Cardiac fibroblast (primary cell): Measurements from ENCODE around the gene CYTIP.

ENCODE experiments used
- DNase-seq, 2 donors: peaks; one replicate each; pipeline versions ENCODE4 v3.0.0 to v3.0.0-alpha.2; 2010; ENCODE audit warnings: low read depth in 2 of 2
- H3K4me3 ChIP-seq, 2 donors: replicated peaks in 1 of 2; 1 replicate in 1 of 2; 2 replicates in 1 of 2; pipeline ENCODE4 v1.5.1; 2011; ENCODE audit warnings: low read depth in 2 of 2, low read length in 2 of 2, mild to moderate bottlenecking in 2 of 2, moderate library complexity in 1 of 2
- TF ChIP-seq, protein P1 (sequence below): IDR thresholded peaks from one replicate; pipeline ENCODE4 v1.5.1; 2011; ENCODE audit warnings: low read depth, mild to moderate bottlenecking, low read length, inconsistent platforms

The CYTIP gene

DNA sequence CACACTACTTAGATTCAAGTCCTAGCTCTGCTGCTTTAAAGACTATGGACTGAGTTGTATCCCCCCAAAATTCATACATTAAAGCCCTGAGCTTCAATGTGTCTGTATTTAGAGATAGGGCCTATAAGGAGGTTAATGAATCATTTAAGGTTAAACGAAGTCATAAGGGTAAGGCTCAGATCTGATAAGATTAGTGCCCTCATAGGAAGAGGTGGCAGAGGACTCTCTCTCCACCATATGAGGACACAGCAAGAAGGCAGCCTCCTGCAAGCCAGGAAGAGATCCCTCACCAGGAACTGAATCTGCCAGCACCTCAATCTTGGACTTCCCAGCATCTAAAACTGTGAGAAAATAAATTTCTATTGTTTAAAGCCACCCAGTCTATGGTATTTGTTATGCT, 3.1 kb upstream of the CYTIP start:
- TF ChIP-seq, protein P1, sequence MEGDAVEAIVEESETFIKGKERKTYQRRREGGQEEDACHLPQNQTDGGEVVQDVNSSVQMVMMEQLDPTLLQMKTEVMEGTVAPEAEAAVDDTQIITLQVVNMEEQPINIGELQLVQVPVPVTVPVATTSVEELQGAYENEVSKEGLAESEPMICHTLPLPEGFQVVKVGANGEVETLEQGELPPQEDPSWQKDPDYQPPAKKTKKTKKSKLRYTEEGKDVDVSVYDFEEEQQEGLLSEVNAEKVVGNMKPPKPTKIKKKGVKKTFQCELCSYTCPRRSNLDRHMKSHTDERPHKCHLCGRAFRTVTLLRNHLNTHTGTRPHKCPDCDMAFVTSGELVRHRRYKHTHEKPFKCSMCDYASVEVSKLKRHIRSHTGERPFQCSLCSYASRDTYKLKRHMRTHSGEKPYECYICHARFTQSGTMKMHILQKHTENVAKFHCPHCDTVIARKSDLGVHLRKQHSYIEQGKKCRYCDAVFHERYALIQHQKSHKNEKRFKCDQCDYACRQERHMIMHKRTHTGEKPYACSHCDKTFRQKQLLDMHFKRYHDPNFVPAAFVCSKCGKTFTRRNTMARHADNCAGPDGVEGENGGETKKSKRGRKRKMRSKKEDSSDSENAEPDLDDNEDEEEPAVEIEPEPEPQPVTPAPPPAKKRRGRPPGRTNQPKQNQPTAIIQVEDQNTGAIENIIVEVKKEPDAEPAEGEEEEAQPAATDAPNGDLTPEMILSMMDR: no peak
- DNase-seq: no peak
- no peak overlapping the region for H3K4me3 ChIP-seq

DNA sequence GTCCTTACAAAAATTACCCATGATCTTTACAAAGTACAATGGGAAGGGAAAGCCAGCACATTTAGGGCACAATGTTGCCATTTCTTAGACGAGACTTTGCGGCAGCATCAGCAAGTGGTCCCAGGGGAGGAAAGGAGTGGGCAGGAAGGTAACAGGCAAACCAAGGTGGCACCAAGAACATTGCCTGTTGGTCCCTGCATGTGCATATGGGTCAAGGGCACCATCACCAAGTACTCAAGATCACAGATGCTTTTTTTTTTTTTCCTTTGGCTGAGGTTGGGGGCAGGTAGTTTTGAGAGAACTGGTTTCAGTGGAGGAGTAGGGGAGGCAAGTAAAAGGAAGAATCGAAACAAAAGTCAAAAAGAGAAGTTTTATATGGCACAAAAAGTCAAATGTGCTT, 752 bp upstream of the CYTIP start:
- DNase-seq: no peak
- no peak overlapping the region for H3K4me3 ChIP-seq
- TF ChIP-seq, protein P1: no peak

DNA sequence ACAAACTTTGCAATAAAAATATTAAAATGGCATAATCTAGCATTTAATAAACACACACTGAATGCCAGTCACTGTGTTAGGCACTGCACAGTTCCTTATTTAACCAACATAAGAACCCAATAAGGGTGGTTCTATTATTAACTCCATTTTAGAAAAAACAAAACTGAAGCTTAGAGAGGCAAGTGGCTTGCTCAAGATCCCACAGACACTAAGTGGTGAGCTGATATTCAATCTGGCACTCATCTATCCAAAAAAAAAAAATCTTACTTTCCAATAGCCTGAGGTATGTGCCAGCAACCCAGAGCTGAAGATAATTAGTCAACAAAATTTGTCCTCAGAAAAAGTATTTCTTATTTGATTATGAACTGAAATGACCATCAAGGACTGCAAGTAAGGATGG, 799 bp downstream of the CYTIP start:
- TF ChIP-seq, protein P1: no peak
- no peak overlapping the region for H3K4me3 ChIP-seq
- no peak for DNase-seq

DNA sequence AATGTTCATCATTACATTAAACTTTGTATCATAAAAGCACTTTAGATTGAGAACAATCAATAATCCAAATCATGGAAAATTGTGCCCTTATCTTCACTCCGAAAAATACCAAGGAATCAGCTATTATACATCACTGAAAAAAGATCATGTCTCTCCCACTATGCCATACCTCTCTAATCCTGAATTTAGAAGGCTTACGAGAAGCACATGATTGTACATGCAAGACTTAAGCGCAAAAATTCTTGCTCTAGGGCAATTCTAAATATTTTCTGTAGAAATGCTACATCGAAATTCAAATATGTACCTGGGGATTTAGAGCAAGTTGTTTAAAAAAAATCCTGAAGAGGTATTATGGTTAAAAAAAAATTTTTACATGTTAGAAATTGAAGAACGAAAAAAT, 1.3 kb downstream of the CYTIP start:
- no peak for DNase-seq
- TF ChIP-seq, protein P1: no peak
- H3K4me3 ChIP-seq: no peak overlapping the region

DNA sequence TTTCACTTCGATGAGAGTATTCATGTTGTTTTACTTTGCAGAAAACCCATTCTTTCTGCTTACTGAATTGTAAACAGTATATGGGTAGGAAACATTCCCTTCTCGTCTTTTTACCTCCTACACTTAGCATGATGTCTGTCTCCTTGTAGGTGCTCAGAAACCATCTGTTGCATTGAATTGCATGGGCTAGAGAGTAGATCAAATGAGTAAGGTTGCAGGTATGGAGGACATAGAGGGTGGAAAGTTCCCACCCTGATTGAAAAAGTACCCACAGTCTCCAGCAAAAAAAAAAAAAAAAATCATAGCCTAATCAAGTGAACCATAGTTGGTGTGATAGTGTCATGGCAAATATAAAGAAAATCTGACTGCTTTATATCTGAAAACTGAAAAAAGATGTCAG, 1.7 kb downstream of the CYTIP start:
- no peak overlapping the region for H3K4me3 ChIP-seq
- DNase-seq: no peak
- TF ChIP-seq, protein P1: no peak

DNA sequence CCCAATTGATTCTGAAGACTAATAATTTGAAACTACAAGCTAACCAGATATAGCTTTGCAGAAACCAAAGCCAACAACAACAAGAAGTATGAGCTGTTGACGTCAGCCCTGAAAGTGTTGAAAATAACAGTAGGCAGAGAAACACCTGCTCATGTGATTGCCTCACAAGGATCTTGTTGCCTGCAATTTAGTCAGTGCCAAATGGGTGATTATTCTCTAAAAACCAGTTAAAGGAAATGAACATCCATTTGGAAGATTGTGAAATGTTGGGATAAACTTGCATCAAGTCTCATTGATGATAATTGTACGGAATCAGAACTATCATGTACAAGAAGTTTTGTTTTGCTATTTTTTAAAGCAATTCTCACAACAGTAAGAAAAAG, 2.8 kb downstream of the CYTIP start:
- TF ChIP-seq, protein P1: no peak
- DNase-seq: peak; percentile 43 to 74
- no peak overlapping the region for H3K4me3 ChIP-seq

DNA sequence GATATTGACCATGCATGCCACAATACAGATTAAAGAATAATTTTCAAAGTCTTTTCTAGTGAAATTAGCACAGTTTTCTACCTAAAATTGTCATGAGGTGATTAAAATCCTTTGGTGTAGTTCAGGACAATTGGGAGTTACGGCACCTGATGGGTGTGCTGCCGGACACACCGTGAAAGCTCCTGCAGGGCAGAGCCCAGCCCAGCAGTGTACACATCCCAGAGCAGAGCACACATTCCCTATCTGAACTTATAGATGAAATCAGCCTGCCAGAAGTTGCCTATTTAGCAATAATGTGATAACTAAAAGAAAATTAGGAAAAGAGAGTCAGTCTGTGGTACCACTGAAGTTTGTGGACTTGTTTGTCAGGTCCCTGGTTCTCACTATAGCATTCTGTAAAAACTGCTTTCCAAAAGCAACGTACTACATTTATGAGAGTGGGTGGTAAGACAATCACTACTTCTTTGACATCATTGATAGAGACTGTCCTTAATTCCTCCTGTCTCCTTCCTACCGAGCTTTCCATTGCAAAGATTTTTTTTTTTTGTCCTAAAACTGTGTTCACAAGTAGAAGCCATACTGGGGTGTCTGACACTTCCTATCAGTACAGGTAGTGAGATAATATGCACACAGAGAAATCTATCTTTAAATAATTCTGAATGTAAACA, 3.4 kb downstream of the CYTIP start:
- no peak overlapping the region for H3K4me3 ChIP-seq
- no peak for DNase-seq
- TF ChIP-seq, protein P1: no peak
